ENCODE results near the gene PLCE1. TPM values are rescaled to one million over a fixed set of nuclear protein-coding genes. Genes with fewer than 3 reads are reported as not detected.

Gene PLCE1
- total and polyA plus RNA-seq, 2 donors (not counting 1 experiment from before 2014, with no cell fraction given), result 0.33 to 1.2 TPM

GRCh38 chr10:94018107-94018506 is 24.4 kb downstream of the PLCE1 start:
- H3K36me3 ChIP-seq (ENCODE audit: control insufficient read depth, insufficient read depth, low read length), result no peaks in the 10 kb centered on the region
- no peak for DNase-seq (ENCODE audit: low read depth in 2 of 2)
- no peak overlapping the region for H3K27ac ChIP-seq (ENCODE audit: insufficient read depth, low read length)
- TF ChIP-seq CTCF (conservative IDR thresholded peaks at IDR 0.05 in 1 of 2, IDR thresholded peaks at IDR 0.05 in 1 of 2; ENCODE audit: low read depth in 1 of 2, low read length in 2 of 2) (no peak), EZH2 (IDR thresholded peaks at IDR 0.05; ENCODE audit: low read length, missing control alignments) (no peak)
- H4K20me1 ChIP-seq (ENCODE audit: control insufficient read depth, extremely low read depth, insufficient read depth, low read length), result no peaks in the 10 kb centered on the region
- H3K4me3 ChIP-seq (replicated peaks in 1 of 4; ENCODE audit: control extremely low read depth in 1 of 4, insufficient read depth in 1 of 4, low read depth in 3 of 4, low read length in 4 of 4), result no peak overlapping the region
- no peak overlapping the region for H3K4me2 ChIP-seq (ENCODE audit: extremely low read depth, insufficient read depth, low read length)
- no peaks in the 10 kb centered on the region for H3K4me1 ChIP-seq (ENCODE audit: control insufficient read depth, extremely low read depth, insufficient read depth, low read length)
- no peak overlapping the region for H2AFZ ChIP-seq (ENCODE audit: low read length)
- H3K79me2 ChIP-seq (ENCODE audit: control insufficient read depth, insufficient read depth, low read length), result no peaks in the 10 kb centered on the region
- H3K27me3 ChIP-seq (ENCODE audit: control insufficient read depth, insufficient read depth, low read length), result no peaks in the 10 kb centered on the region
- H3K9ac ChIP-seq (ENCODE audit: insufficient read depth, low read length), result no peak overlapping the region
- H3K9me3 ChIP-seq (ENCODE audit: control insufficient read depth, insufficient read depth, low read depth, low read length), result no peaks in the 10 kb centered on the region

- DNase-seq (ENCODE audit: low read depth in 2 of 2), result peak in 1 of 2 donors; percentile 27
- H2AFZ ChIP-seq (ENCODE audit: low read length), result no peak overlapping the region
- no peaks in the 10 kb centered on the region for H4K20me1 ChIP-seq (ENCODE audit: control insufficient read depth, extremely low read depth, insufficient read depth, low read length)
- no peak overlapping the region for H3K27ac ChIP-seq (ENCODE audit: insufficient read depth, low read length)
- no peaks in the 10 kb centered on the region for H3K36me3 ChIP-seq (ENCODE audit: control insufficient read depth, insufficient read depth, low read length)
- TF ChIP-seq CTCF (conservative IDR thresholded peaks at IDR 0.05 in 1 of 2, IDR thresholded peaks at IDR 0.05 in 1 of 2; ENCODE audit: low read depth in 1 of 2, low read length in 2 of 2) (no peak), EZH2 (IDR thresholded peaks at IDR 0.05; ENCODE audit: low read length, missing control alignments) (no peak)
- H3K4me3 ChIP-seq (replicated peaks in 1 of 4; ENCODE audit: control extremely low read depth in 1 of 4, insufficient read depth in 1 of 4, low read depth in 3 of 4, low read length in 4 of 4), result no peak overlapping the region
- no peaks in the 10 kb centered on the region for H3K4me1 ChIP-seq (ENCODE audit: control insufficient read depth, extremely low read depth, insufficient read depth, low read length)
- H3K9ac ChIP-seq (ENCODE audit: insufficient read depth, low read length), result no peak overlapping the region
- no peak overlapping the region for H3K4me2 ChIP-seq (ENCODE audit: extremely low read depth, insufficient read depth, low read length)
- H3K9me3 ChIP-seq (ENCODE audit: control insufficient read depth, insufficient read depth, low read depth, low read length), result no peaks in the 10 kb centered on the region
- no peaks in the 10 kb centered on the region for H3K79me2 ChIP-seq (ENCODE audit: control insufficient read depth, insufficient read depth, low read length)
- H3K27me3 ChIP-seq (ENCODE audit: control insufficient read depth, insufficient read depth, low read length), result no peaks in the 10 kb centered on the region
Observed at GRCh38 chr10:94023906-94024305, 30.2 kb downstream of the PLCE1 start.

- Histone ChIP-seq H3K27ac (ENCODE audit: insufficient read depth, low read length) (no peak overlapping the region), H3K4me3 (replicated peaks in 1 of 4; ENCODE audit: control extremely low read depth in 1 of 4, insufficient read depth in 1 of 4, low read depth in 3 of 4, low read length in 4 of 4) (no peak overlapping the region), H2AFZ (ENCODE audit: low read length) (no peak overlapping the region), H4K20me1 (ENCODE audit: control insufficient read depth, extremely low read depth, insufficient read depth, low read length) (no peaks in the 10 kb centered on the region), H3K9me3 (ENCODE audit: control insufficient read depth, insufficient read depth, low read depth, low read length) (no peaks in the 10 kb centered on the region), H3K4me1 (ENCODE audit: control insufficient read depth, extremely low read depth, insufficient read depth, low read length) (no peaks in the 10 kb centered on the region), H3K4me2 (ENCODE audit: extremely low read depth, insufficient read depth, low read length) (no peak overlapping the region), H3K9ac (ENCODE audit: insufficient read depth, low read length) (no peak overlapping the region), H3K79me2 (ENCODE audit: control insufficient read depth, insufficient read depth, low read length) (no peaks in the 10 kb centered on the region), H3K27me3 (ENCODE audit: control insufficient read depth, insufficient read depth, low read length) (no peaks in the 10 kb centered on the region), H3K36me3 (ENCODE audit: control insufficient read depth, insufficient read depth, low read length) (no peaks in the 10 kb centered on the region)
- no peak for DNase-seq (ENCODE audit: low read depth in 2 of 2)
- TF ChIP-seq EZH2 (IDR thresholded peaks at IDR 0.05; ENCODE audit: low read length, missing control alignments) (no peak), CTCF (conservative IDR thresholded peaks at IDR 0.05 in 1 of 2, IDR thresholded peaks at IDR 0.05 in 1 of 2; ENCODE audit: low read depth in 1 of 2, low read length in 2 of 2) (no peak)
Observed at GRCh38 chr10:94024407-94024806, 30.7 kb downstream of the PLCE1 start.
